Neural progenitor cell (in vitro differentiated cells): ENCODE data around the gene LOXHD1. TPM values are rescaled to one million over a fixed set of nuclear protein-coding genes. Genes with fewer than 3 reads are reported as not detected.

Source experiments
- DNase-seq: peaks from one replicate; pipeline ENCODE4 v3.0.0-alpha.2; 2016; ENCODE audit warnings: low spot score
- H2AFZ ChIP-seq: fragments of 200-600 bp; sonication (generic); replicated peaks from 2 replicates; pipeline ENCODE4 v1.6.1; 2016; ENCODE audit warnings: antibody characterized with exemption
- H3F3A ChIP-seq: fragments of 200-600 bp; sonication (generic); 2 replicates; pipeline ENCODE4 v1.6.1; 2016; ENCODE audit warnings: antibody characterized with exemption, low read depth
- H3K27ac ChIP-seq: fragments of 200-600 bp; sonication (generic); 2 replicates; pipeline ENCODE4 v1.5.1; 2016; ENCODE audit warnings: mild to moderate bottlenecking
- H3K27me3 ChIP-seq: fragments of 200-600 bp; sonication (generic); 2 replicates; pipeline ENCODE4 v1.6.1; 2016; ENCODE audit warnings: mild to moderate bottlenecking, moderate library complexity
- H3K36me3 ChIP-seq: fragments of 200-600 bp; sonication (generic); 2 replicates; pipeline ENCODE4 v1.5.1; 2016
- H3K4me1 ChIP-seq: fragments of 200-600 bp; sonication (generic); 2 replicates; pipeline ENCODE4 v1.6.1; 2016; ENCODE audit warnings: mixed run types
- H3K4me2 ChIP-seq: fragments of 200-600 bp; sonication (generic); 2 replicates; pipeline ENCODE4 v1.6.1; 2016
- H3K4me3 ChIP-seq: fragments of 200-600 bp; sonication (generic); 2 replicates; pipeline ENCODE4 v1.5.1; 2016
- H3K79me2 ChIP-seq: fragments of 200-600 bp; sonication (generic); 2 replicates; pipeline ENCODE4 v1.6.1; 2016; ENCODE audit warnings: low read depth
- H3K9ac ChIP-seq: fragments of 200-600 bp; sonication (generic); 2 replicates; pipeline ENCODE4 v1.6.1; 2016
- H3K9me3 ChIP-seq: fragments of 200-600 bp; sonication (generic); 2 replicates; pipeline ENCODE4 v1.5.1; 2016; ENCODE audit warnings: low read depth
- H4K20me1 ChIP-seq: fragments of 200-600 bp; sonication (generic); 2 replicates; pipeline ENCODE4 v1.6.1; 2016; ENCODE audit warnings: low read depth
- H3K27ac Mint-ChIP-seq: 3 replicates; pipeline ENCODE4 v1.8.0; 2021; ENCODE audit warnings: mixed read lengths
- H3K27me3 Mint-ChIP-seq: 2 replicates; pipeline ENCODE4 v1.8.0; 2022; ENCODE audit warnings: low read depth, mild to moderate bottlenecking, inconsistent platforms, moderate library complexity, mixed read lengths; ENCODE audit not compliant: insufficient read depth
- H3K36me3 Mint-ChIP-seq: 3 replicates; pipeline ENCODE4 v1.8.0; 2021; ENCODE audit warnings: mixed read lengths
- H3K4me1 Mint-ChIP-seq: 3 replicates; pipeline ENCODE4 v1.8.0; 2021; ENCODE audit warnings: mixed read lengths
- H3K4me3 Mint-ChIP-seq: 3 replicates; pipeline ENCODE4 v1.8.0; 2021; ENCODE audit warnings: mild to moderate bottlenecking, moderate library complexity, mixed read lengths
- H3K9me3 Mint-ChIP-seq: 3 replicates; pipeline ENCODE4 v1.8.0; 2020; ENCODE audit warnings: mixed read lengths
- CTCF ChIP-seq: fragments of 200-600 bp; sonication (generic); IDR thresholded peaks from 2 replicates; pipeline ENCODE4 v1.5.1; 2017; ENCODE audit warnings: antibody characterized with exemption, mild to moderate bottlenecking
- EZH2 ChIP-seq: fragments of 200-600 bp; sonication (generic); IDR thresholded peaks from 2 replicates; pipeline ENCODE4 v1.6.1; 2017; ENCODE audit warnings: antibody characterized with exemption, mild to moderate bottlenecking, moderate library complexity
- EZH2phosphoT487 ChIP-seq: fragments of 200-600 bp; sonication (generic); IDR thresholded peaks from 2 replicates; pipeline ENCODE4 v1.6.1; 2017; ENCODE audit warnings: antibody characterized with exemption
- total RNA-seq: library from RNA; depleted of rRNA; stranded (reverse); fragments of >200 nt; gene quantifications from 2 replicates; pipeline ENCODE4 v1.2.3, GENCODE V29; 2015; ENCODE audit warnings: low replicate concordance

LOXHD1 gene
- total RNA-seq, 1 donor from 2014 or later: not detected

- Mint-ChIP-seq H3K27ac (no peak overlapping the region), H3K36me3 (no peaks in the 10 kb centered on the region), H3K27me3 (peaks cover 4% of the 10 kb centered on the region), H3K4me3 (no peak overlapping the region), H3K4me1 (no peaks in the 10 kb centered on the region), H3K9me3 (no peaks in the 10 kb centered on the region)
- H3K27ac ChIP-seq: no peak overlapping the region
- H3K4me3 ChIP-seq: no peak overlapping the region
- H3K4me2 ChIP-seq: no peak overlapping the region
- no peak for TF ChIP-seq EZH2
- no peak for TF ChIP-seq EZH2phosphoT487
- TF ChIP-seq CTCF: no peak
- H2AFZ ChIP-seq: no peak overlapping the region
- no peaks in the 10 kb centered on the region for H3K4me1 ChIP-seq
- no peaks in the 10 kb centered on the region for H3K27me3 ChIP-seq
- H3K79me2 ChIP-seq: no peaks in the 10 kb centered on the region
- H3K36me3 ChIP-seq: no peaks in the 10 kb centered on the region
- H3F3A ChIP-seq: no peaks in the 10 kb centered on the region
- DNase-seq: no peak
- H3K9ac ChIP-seq: no peak overlapping the region
- H4K20me1 ChIP-seq: no peaks in the 10 kb centered on the region
- H3K9me3 ChIP-seq: no peaks in the 10 kb centered on the region
Measured at GRCh38 chr18:46686186-46686585, 29.2 kb upstream of the LOXHD1 start.

GRCh38 chr18:46683252-46683651 lies 26.2 kb upstream of the LOXHD1 start:
- H3K4me1 Mint-ChIP-seq: no peaks in the 10 kb centered on the region

GRCh38 chr18:46680784-46681695 lies 24.0 kb upstream of the LOXHD1 start:
- no peaks in the 10 kb centered on the region for H3K9me3 Mint-ChIP-seq
- H3K27me3 Mint-ChIP-seq: peaks cover 4% of the 10 kb centered on the region

More at GRCh38 chr18:46683252-46683651, 26.2 kb upstream of the LOXHD1 start:
- no peaks in the 10 kb centered on the region for H3K9me3 ChIP-seq
- H3K79me2 ChIP-seq: no peaks in the 10 kb centered on the region
- H3K4me1 ChIP-seq: no peaks in the 10 kb centered on the region
- H3K36me3 ChIP-seq: no peaks in the 10 kb centered on the region
- H3K4me3 ChIP-seq: no peak overlapping the region
- Mint-ChIP-seq H3K27ac (no peak overlapping the region), H3K36me3 (no peaks in the 10 kb centered on the region), H3K27me3 (peaks cover 8% of the 10 kb centered on the region), H3K9me3 (no peaks in the 10 kb centered on the region), H3K4me3 (no peak overlapping the region)
- DNase-seq: no peak
- H2AFZ ChIP-seq: no peak overlapping the region
- H3K27ac ChIP-seq: no peak overlapping the region
- H3F3A ChIP-seq: no peaks in the 10 kb centered on the region
- TF ChIP-seq EZH2phosphoT487 (no peak), EZH2 (no peak), CTCF (no peak)
- no peak overlapping the region for H3K9ac ChIP-seq
- no peaks in the 10 kb centered on the region for H3K27me3 ChIP-seq
- no peak overlapping the region for H3K4me2 ChIP-seq
- H4K20me1 ChIP-seq: no peaks in the 10 kb centered on the region

More at GRCh38 chr18:46680784-46681695, 24.0 kb upstream of the LOXHD1 start:
- H3K27ac Mint-ChIP-seq: no peak overlapping the region
- Histone ChIP-seq H3K4me1 (no peaks in the 10 kb centered on the region), H3K36me3 (no peaks in the 10 kb centered on the region), H2AFZ (no peak overlapping the region), H3F3A (no peaks in the 10 kb centered on the region), H3K79me2 (no peaks in the 10 kb centered on the region), H3K9ac (no peak overlapping the region), H3K27ac (no peak overlapping the region), H3K4me2 (no peak overlapping the region), H3K27me3 (no peaks in the 10 kb centered on the region), H3K4me3 (no peak overlapping the region), H3K9me3 (no peaks in the 10 kb centered on the region), H4K20me1 (no peaks in the 10 kb centered on the region)
- no peaks in the 10 kb centered on the region for H3K36me3 Mint-ChIP-seq
- no peak overlapping the region for H3K4me3 Mint-ChIP-seq
- DNase-seq: no peak
- peaks cover 5% of the 10 kb centered on the region for H3K4me1 Mint-ChIP-seq
- no peak for TF ChIP-seq EZH2
- no peak for TF ChIP-seq EZH2phosphoT487
- TF ChIP-seq CTCF: no peak
